PC-9 (cell line): ENCODE data around the gene GFY. TPM values are rescaled to one million over a fixed set of nuclear protein-coding genes. Genes with fewer than 3 reads are reported as not detected.

ENCODE experiments used
- BruUV-seq: library from RNA; stranded (reverse); fragments of 400-500 nt; replicated peaks from 2 replicates; lab custom pipeline; 2021; lab: Mats Ljungman, UMichigan
- CTCF ChIA-PET: fragments of 300-600 bp; sonication (Branson Sonifier 250); formaldehyde crosslinking; loops from one replicate; lab custom pipeline; 2022; ENCODE audit warnings: antibody characterized with exemption; lab: Charles Lee
- POLR2A ChIA-PET: fragments of 300-600 bp; sonication (Branson Sonifier 250); formaldehyde crosslinking; loops from one replicate; lab custom pipeline; 2022; ENCODE audit warnings: antibody characterized with exemption; ENCODE audit not compliant: unreplicated experiment; lab: Charles Lee
- DNase-seq, 2 experiments: peaks; one replicate each; pipeline versions ENCODE4 v3.0.0 to v3.0.0-alpha.2; 2015 to 2022; ENCODE audit warnings: mixed read lengths in 1 of 2
- H2AFZ ChIP-seq: fragments of 200-600 bp; sonication (generic); 2 replicates; pipeline ENCODE4 v1.8.1; 2017; ENCODE audit warnings: antibody characterized with exemption
- H3F3A ChIP-seq: fragments of 200-600 bp; sonication (generic); 2 replicates; pipeline ENCODE4 v1.8.1; 2017; ENCODE audit warnings: antibody characterized with exemption, mild to moderate bottlenecking, low read depth; ENCODE audit not compliant: insufficient read depth
- H3K27ac ChIP-seq: fragments of 200-600 bp; sonication (generic); 2 replicates; pipeline ENCODE4 v1.6.1; 2016; ENCODE audit warnings: mixed run types
- H3K27me3 ChIP-seq: fragments of 200-600 bp; sonication (generic); 2 replicates; pipeline ENCODE4 v1.6.1; 2016; ENCODE audit warnings: low read depth, mixed run types; ENCODE audit not compliant: insufficient read depth
- H3K36me3 ChIP-seq: fragments of 200-600 bp; sonication (generic); 2 replicates; pipeline ENCODE4 v1.6.1; 2016; ENCODE audit warnings: low read depth, mixed run types
- H3K4me1 ChIP-seq: fragments of 200-600 bp; sonication (generic); replicated peaks from 2 replicates; pipeline ENCODE4 v1.6.1; 2016; ENCODE audit warnings: mixed run types; ENCODE audit not compliant: insufficient read depth
- H3K4me2 ChIP-seq: fragments of 200-600 bp; sonication (generic); 2 replicates; pipeline ENCODE4 v1.6.1; 2017; ENCODE audit warnings: mixed run types
- H3K4me3 ChIP-seq: fragments of 200-600 bp; sonication (generic); 2 replicates; pipeline ENCODE4 v1.6.1; 2016; ENCODE audit warnings: mixed run types
- H3K79me2 ChIP-seq: fragments of 200-600 bp; sonication (generic); 2 replicates; pipeline ENCODE4 v1.6.1; 2017; ENCODE audit warnings: low read depth, mixed run types
- H3K9me2 ChIP-seq: fragments of 200-600 bp; sonication (generic); 2 replicates; pipeline ENCODE4 v1.8.1; 2017; ENCODE audit warnings: mild to moderate bottlenecking; ENCODE audit not compliant: insufficient read depth
- H3K9me3 ChIP-seq: fragments of 200-600 bp; sonication (generic); 2 replicates; pipeline ENCODE4 v1.8.1; 2016; ENCODE audit warnings: low read depth; ENCODE audit not compliant: insufficient read depth
- H4K20me1 ChIP-seq: fragments of 200-600 bp; sonication (generic); 2 replicates; pipeline ENCODE4 v1.8.1; 2017; ENCODE audit not compliant: insufficient read depth
- EZH2 ChIP-seq: fragments of 200-600 bp; sonication (generic); IDR thresholded peaks from 2 replicates; pipeline ENCODE4 v1.8.0; 2017; ENCODE audit warnings: antibody characterized with exemption, low read depth
- intact Hi-C: fragments of 100-400 bp; cut with micrococcal nuclease; formaldehyde crosslinking; loops from one replicate; pipeline ENCODE4 v1.10.0; 2022; ENCODE audit not compliant: unreplicated experiment
- total RNA-seq: library from RNA; stranded (reverse); gene quantifications from 2 replicates; pipeline ENCODE4 v1.2.3, GENCODE V29; 2021
- TF ChIP-seq, protein P1 (sequence below): fragments of 200-600 bp; sonication (generic); conservative IDR thresholded peaks from 2 replicates; pipeline ENCODE4 v1.6.1; 2017; ENCODE audit warnings: mixed run types, antibody characterized with exemption, mild to moderate bottlenecking, moderate library complexity

GFY gene
- total RNA-seq, 1 experiment from 2014 or later, result not detected

DNA sequence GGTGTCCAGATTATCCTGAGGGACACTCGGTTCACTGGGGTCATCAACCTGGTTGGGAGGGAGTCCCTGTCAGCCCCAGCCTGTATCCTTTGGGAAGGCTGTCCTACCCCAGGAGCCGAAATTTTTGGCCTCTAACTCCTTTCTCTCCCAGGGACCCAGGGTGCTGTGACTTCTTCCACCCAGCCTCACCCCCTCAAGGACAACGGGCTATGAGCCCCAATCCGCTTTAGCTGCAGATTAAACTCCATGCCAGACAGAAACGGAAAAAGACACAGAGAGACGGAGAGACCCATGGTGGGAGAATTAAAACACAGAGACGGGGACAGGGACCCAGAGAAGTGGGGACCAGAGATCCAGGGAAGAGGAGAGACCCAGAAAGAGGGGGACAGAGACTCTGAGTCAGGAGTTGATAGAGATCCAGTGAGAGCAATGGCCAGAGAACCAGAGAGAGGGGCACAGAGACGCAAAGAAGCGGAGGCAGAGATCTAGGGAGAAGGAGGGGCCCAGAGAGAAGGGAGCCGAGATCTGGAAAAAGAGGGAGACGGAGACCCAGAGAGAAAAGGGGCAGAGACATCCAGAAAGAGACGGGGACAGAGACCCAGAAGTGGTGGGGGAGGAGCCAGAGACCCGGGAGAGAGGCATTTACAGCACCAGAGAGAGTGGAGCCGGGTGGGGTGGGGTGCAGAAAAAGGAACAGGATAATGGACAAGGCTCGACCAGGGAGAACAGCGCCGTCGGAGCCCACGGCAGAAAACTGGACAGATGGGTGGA is 15.4 kb downstream of the GFY start:
- no peaks in the 10 kb centered on the region for H4K20me1 ChIP-seq
- BruUV-seq, result no TSS peak
- H3K4me3 ChIP-seq, result no peak overlapping the region
- TF ChIP-seq EZH2, result no peak
- TF ChIP-seq, protein P1, sequence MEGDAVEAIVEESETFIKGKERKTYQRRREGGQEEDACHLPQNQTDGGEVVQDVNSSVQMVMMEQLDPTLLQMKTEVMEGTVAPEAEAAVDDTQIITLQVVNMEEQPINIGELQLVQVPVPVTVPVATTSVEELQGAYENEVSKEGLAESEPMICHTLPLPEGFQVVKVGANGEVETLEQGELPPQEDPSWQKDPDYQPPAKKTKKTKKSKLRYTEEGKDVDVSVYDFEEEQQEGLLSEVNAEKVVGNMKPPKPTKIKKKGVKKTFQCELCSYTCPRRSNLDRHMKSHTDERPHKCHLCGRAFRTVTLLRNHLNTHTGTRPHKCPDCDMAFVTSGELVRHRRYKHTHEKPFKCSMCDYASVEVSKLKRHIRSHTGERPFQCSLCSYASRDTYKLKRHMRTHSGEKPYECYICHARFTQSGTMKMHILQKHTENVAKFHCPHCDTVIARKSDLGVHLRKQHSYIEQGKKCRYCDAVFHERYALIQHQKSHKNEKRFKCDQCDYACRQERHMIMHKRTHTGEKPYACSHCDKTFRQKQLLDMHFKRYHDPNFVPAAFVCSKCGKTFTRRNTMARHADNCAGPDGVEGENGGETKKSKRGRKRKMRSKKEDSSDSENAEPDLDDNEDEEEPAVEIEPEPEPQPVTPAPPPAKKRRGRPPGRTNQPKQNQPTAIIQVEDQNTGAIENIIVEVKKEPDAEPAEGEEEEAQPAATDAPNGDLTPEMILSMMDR, result no peak
- H3K36me3 ChIP-seq, result no peaks in the 10 kb centered on the region
- peaks cover 30% of the 10 kb centered on the region for H3F3A ChIP-seq
- H3K27ac ChIP-seq, result no peak overlapping the region
- no peak overlapping the region for H2AFZ ChIP-seq
- no peak overlapping the region for H3K4me2 ChIP-seq
- peaks cover 9% of the 10 kb centered on the region; the same call in 1 of the 2 replicates for H3K4me1 ChIP-seq
- intact Hi-C loops, result loop anchor here (10.0 kb wide), 1 partner anchor 176 kb away; no protein-coding TSS in a partner anchor
- no peak for DNase-seq
- no peaks in the 10 kb centered on the region for H3K9me2 ChIP-seq
- ChIA-PET POLR2A (no interaction called here), CTCF (no interaction called here)
- H3K9me3 ChIP-seq, result no peaks in the 10 kb centered on the region
- H3K27me3 ChIP-seq, result peaks cover 43% of the 10 kb centered on the region
- no peaks in the 10 kb centered on the region for H3K79me2 ChIP-seq

DNA sequence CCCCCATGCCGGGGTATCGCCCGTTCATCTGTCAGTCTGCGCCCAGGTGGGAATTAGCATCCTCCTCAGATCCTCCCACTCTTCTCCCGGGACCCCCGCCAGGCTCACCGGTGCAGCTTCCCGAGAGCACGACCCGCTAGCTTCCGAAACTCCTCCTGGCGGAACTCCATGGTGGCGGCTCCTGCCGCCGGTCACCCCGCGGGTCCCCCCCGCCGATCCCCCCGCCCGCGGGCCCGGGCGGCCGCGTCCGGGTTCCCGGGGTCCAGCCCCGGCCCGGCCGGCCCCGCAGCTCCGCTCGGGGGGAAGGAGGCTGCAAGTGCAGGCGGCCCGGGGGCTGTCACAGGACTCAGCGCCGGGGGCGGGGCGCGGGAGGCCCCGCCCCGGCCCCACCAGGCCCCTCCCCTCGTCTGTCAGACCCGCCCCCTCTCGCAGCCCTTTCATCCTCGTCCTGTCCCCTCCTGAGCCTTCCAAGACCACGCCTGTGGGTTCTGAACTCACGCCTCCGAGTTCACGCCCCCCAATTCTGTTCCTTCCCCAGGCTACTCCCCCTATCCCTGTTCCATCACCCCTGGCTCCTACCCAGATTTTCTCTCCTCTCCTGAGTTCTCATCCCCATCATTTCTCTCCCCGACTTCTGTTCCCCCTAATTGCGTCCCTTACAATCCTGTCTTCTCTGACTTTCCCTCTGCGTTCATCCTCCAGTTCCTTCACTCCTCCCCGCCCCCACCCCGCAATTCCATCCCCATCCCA is 16.2 kb downstream of the GFY start, which contains the start of gene SLC17A7:
SLC17A7 (minus strand) TSS at position 318 of the 750 bp plus-strand sequence; CDS start at position 170, 148 bp downstream.
- H3K4me2 ChIP-seq, result peak within 1 kb of the TSS; percentile 89
- ChIA-PET CTCF (interaction anchor here (0.6 kb wide), 1 partner anchor 314 kb away, joined by 9 read pairs; no protein-coding TSS in a partner anchor), POLR2A (interaction anchor here (0.6 kb wide), 1 partner anchor 10 kb away, joined by 6 read pairs; no protein-coding TSS in a partner anchor)
- H3K36me3 ChIP-seq, result no peaks in the 10 kb centered on the region
- H2AFZ ChIP-seq, result peak within 1 kb of the TSS; percentile 96; the same call in 1 of the 2 replicates
- no peaks in the 10 kb centered on the region for H3K79me2 ChIP-seq
- H4K20me1 ChIP-seq, result no peaks in the 10 kb centered on the region
- intact Hi-C loops, result loop anchor here (10.0 kb wide), 1 partner anchor 177 kb away; no protein-coding TSS in a partner anchor
- no TSS peak for BruUV-seq
- peaks cover 43% of the 10 kb centered on the region for H3K27me3 ChIP-seq
- TF ChIP-seq, protein P1, result no peak
- no peak for TF ChIP-seq EZH2
- no peaks in the 10 kb centered on the region for H3K9me2 ChIP-seq
- no peaks in the 10 kb centered on the region for H3K9me3 ChIP-seq
- H3K4me3 ChIP-seq, result peak within 1 kb of the TSS; percentile 83; the same call in 1 of the 2 replicates
- DNase-seq, result no peak
- H3F3A ChIP-seq, result peaks cover 38% of the 10 kb centered on the region
- peaks cover 9% of the 10 kb centered on the region; the same call in 1 of the 2 replicates for H3K4me1 ChIP-seq
- H3K27ac ChIP-seq, result no peak within 1 kb of the TSS

DNA sequence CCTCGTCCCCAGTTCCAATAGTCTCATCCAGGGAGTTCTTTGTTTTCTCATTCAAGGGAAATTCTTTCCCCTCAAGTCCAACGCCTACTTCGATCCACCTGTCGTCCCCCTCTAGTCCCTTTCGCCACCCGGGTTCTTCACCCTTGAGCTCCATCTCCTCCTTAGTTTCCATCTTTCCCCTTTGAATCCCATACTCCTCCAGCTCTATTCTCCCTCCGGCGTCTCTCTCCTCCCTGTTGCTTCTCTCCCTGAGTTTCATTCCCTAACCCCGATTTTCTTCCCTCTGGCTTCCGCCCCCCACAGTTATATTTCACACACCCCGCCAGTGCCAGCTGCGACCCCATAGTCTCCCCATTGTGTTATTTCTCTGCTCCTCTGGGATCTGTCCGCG is 16.8 kb downstream of the GFY start:
- no peak for TF ChIP-seq EZH2
- TF ChIP-seq, protein P1, result no peak
- POLR2A ChIA-PET, result interaction anchor here (0.6 kb wide), 1 partner anchor 9 kb away, joined by 6 read pairs; no protein-coding TSS in a partner anchor
- no peak for DNase-seq
- H3K4me1 ChIP-seq, result peaks cover 9% of the 10 kb centered on the region; the same call in 1 of the 2 replicates
- peak overlapping the region; percentile 89; the same call in 1 of the 2 replicates for H3K4me2 ChIP-seq
- no peaks in the 10 kb centered on the region for H3K9me3 ChIP-seq
- H4K20me1 ChIP-seq, result no peaks in the 10 kb centered on the region
- no peak overlapping the region for H3K27ac ChIP-seq
- no TSS peak for BruUV-seq
- peak overlapping the region; percentile 83; the same call in 1 of the 2 replicates for H3K4me3 ChIP-seq
- H3K27me3 ChIP-seq, result peaks cover 40% of the 10 kb centered on the region
- H3K9me2 ChIP-seq, result no peaks in the 10 kb centered on the region
- intact Hi-C loops, result loop anchor here (10.0 kb wide), 1 partner anchor 177 kb away; no protein-coding TSS in a partner anchor
- CTCF ChIA-PET, result interaction anchor here (0.6 kb wide), 2 partner anchors 278 to 314 kb away, joined by 7 to 9 read pairs; no protein-coding TSS in a partner anchor
- H3K36me3 ChIP-seq, result no peaks in the 10 kb centered on the region; the same call in 1 of the 2 replicates
- H3K79me2 ChIP-seq, result no peaks in the 10 kb centered on the region
- H2AFZ ChIP-seq, result no peak overlapping the region
- H3F3A ChIP-seq, result peaks cover 43% of the 10 kb centered on the region
